K562 (cell line): ENCODE data around the gene WIF1. TPM values are rescaled to one million over a fixed set of nuclear protein-coding genes. Genes with fewer than 3 reads are reported as not detected.
A peak's percentile ranks its signal among the peaks of the same experiment; 100 is the strongest.

Experiments
- ETV6 ChIP-seq, 3 experiments: fragments of 150-350 bp in 1 of 3; sonication (generic) in 1 of 3; formaldehyde crosslinking in 1 of 3; IDR thresholded peaks; 2 replicates each; pipeline versions ENCODE4 v1.6.1 to v1.8.0; 2014 to 2022; ENCODE audit warnings: borderline replicate concordance in 2 of 3, low read depth in 2 of 3, antibody characterized with exemption in 1 of 3, low read length in 1 of 3, mild to moderate bottlenecking in 1 of 3, missing genetic modification reagents in 1 of 3
- HMG20A ChIP-seq: fragments of 450-650 bp; formaldehyde crosslinking; conservative IDR thresholded peaks from 2 replicates; pipeline ENCODE4 v1.4.0; 2020; ENCODE audit warnings: mild to moderate bottlenecking, mixed read lengths
- KLF16 ChIP-seq: IDR thresholded peaks from 2 replicates; pipeline ENCODE4 v1.6.1; 2016; ENCODE audit warnings: antibody characterized with exemption
- MED1 ChIP-seq: sonication (generic); formaldehyde crosslinking; IDR thresholded peaks from 2 replicates; pipeline ENCODE4 v1.8.1; 2023; ENCODE audit warnings: missing genetic modification reagents, borderline replicate concordance
- NFRKB ChIP-seq: fragments of 450-650 bp; IDR thresholded peaks from 2 replicates; pipeline ENCODE4 v1.6.1; 2016; ENCODE audit warnings: low read depth
- PRMT5 ChIP-seq: sonication (generic); formaldehyde crosslinking; IDR thresholded peaks from 2 replicates; pipeline ENCODE4 v1.5.0; 2020; ENCODE audit warnings: missing genetic modification reagents
- RNF2 ChIP-seq: sonication (generic); IDR thresholded peaks from 2 replicates; pipeline ENCODE4 v1.6.1; 2016
- SLC30A9 ChIP-seq: fragments of 250-450 bp; sonication (Bioruptor Pico); IDR thresholded peaks from 2 replicates; pipeline ENCODE4 v1.8.0; 2022; ENCODE audit warnings: mild to moderate bottlenecking, moderate library complexity
- SMAD4 ChIP-seq: fragments of 250-450 bp; sonication (Bioruptor Pico); conservative IDR thresholded peaks from 2 replicates; pipeline ENCODE4 v1.8.0; 2021; ENCODE audit warnings: inconsistent platforms, mild to moderate bottlenecking, moderate library complexity
- TBL1XR1 ChIP-seq, 2 experiments: IDR thresholded peaks; 2 replicates each; pipeline ENCODE4 v1.6.1; 2012; ENCODE audit warnings: improper control_type of control experiment in 2 of 2, low read length in 2 of 2, mild to moderate bottlenecking in 1 of 2
- TEAD1 ChIP-seq, 2 experiments: fragments of 450-650 bp in 1 of 2; sonication (generic) in 1 of 2; formaldehyde crosslinking; IDR thresholded peaks; 2 replicates each; pipeline versions ENCODE4 v1.4.0 to v1.8.0; 2020 to 2022; ENCODE audit warnings: mild to moderate bottlenecking in 2 of 2, missing genetic modification reagents in 1 of 2
- ZKSCAN8 ChIP-seq: fragments of 200-800 bp; sonication (Bioruptor generic); IDR thresholded peaks from 2 replicates; pipeline ENCODE4 v1.6.1; 2016; ENCODE audit warnings: missing genetic modification characterization, missing compliant biosample characterization
- ZNF717 ChIP-seq: fragments of 250-450 bp; sonication (Bioruptor Pico); IDR thresholded peaks from 2 replicates; pipeline ENCODE4 v1.5.0; 2021
- ZNF778 ChIP-seq: fragments of 450-650 bp; formaldehyde crosslinking; IDR thresholded peaks from 2 replicates; pipeline ENCODE4 v1.4.0; 2020; ENCODE audit warnings: mild to moderate bottlenecking, moderate library complexity
- ZSCAN32 ChIP-seq: fragments of 450-650 bp; formaldehyde crosslinking; IDR thresholded peaks from 2 replicates; pipeline ENCODE4 v1.4.0; 2020; ENCODE audit warnings: mild to moderate bottlenecking, moderate library complexity
- polyA plus RNA-seq, 8 experiments: library from polyadenylated mRNA; depleted of rRNA in 4 of 8; stranded (reverse) in 5 of 8; unstranded in 3 of 8; fragments of >200 nt; fragmentation: Nextera tagmentation in 2 of 8; fragmentation: Illumina TruSeq in 1 of 8; extraction: Ambion mirVana in 2 of 8; extraction: Trizol in 1 of 8; gene quantifications; 2 replicates each; pipeline versions ENCODE4 v1.2.1 to v1.2.3, GENCODE V29; 2011 to 2014; ENCODE audit warnings: inconsistent platforms in 1 of 8, missing spikeins in 1 of 8
- total RNA-seq, 7 experiments: library from RNA; depleted of rRNA in 6 of 7; stranded (reverse); fragments of >200 nt in 6 of 7; fragmentation: Illumina TruSeq in 2 of 7; extraction: Trizol in 2 of 7; gene quantifications; 2 replicates each; pipeline versions ENCODE4 v1.2.1 to v1.2.3, GENCODE V29; 2011 to 2021; ENCODE audit warnings: low replicate concordance in 1 of 7
- TF ChIP-seq, protein P1 (sequence below): fragments of 250-450 bp; sonication (Bioruptor Pico); IDR thresholded peaks from 2 replicates; pipeline ENCODE4 v1.4.0; 2020
- TF ChIP-seq, protein P2 (sequence below): IDR thresholded peaks from 3 replicates; pipeline ENCODE4 v1.6.1; 2011; ENCODE audit warnings: borderline replicate concordance, mild to moderate bottlenecking, moderate library complexity; ENCODE audit not compliant: insufficient read length; ENCODE audit errors: extremely low read depth

The WIF1 gene
- total and polyA plus RNA-seq, 9 of the 15 experiments (the other 6 are each of a cell fraction or from before 2014, with no cell fraction given) = not detected

DNA sequence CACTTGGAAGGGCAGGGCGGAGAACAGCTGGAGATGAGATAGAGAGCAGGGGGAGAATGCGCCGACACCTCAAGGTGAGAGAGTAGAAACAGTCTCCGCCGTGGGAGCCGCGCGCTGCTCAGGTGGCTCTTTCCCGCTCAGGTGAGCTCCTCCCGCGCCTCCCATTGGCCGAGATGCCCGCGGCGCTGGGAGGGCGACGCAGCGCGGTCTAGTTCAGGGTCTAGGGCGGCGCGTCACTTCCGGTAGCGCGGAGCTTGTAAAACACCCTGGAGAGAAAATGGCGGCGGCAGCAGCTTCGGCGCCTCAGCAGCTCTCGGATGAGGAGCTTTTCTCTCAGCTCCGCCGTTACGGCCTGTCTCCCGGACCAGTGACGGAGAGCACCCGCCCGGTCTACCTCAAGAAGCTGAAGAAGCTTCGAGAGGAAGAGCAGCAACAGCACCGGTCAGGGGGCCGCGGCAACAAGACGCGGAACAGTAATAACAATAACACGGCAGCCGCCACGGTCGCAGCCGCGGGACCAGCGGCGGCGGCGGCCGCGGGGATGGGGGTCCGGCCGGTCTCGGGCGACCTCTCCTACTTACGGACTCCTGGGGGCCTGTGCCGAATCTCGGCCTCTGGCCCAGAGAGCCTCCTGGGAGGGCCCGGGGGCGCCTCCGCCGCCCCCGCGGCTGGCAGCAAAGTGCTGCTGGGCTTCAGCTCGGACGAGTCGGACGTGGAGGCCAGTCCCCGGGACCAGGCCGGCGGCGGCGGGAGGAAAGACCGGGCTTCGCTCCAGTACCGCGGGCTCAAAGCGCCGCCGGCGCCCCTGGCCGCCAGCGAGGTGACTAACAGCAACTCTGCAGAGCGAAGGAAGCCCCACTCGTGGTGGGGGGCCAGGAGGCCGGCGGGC, 48.5 kb upstream of the WIF1 start, which contains the start of gene LEMD3 (continued):
- TF ChIP-seq, protein P1, sequence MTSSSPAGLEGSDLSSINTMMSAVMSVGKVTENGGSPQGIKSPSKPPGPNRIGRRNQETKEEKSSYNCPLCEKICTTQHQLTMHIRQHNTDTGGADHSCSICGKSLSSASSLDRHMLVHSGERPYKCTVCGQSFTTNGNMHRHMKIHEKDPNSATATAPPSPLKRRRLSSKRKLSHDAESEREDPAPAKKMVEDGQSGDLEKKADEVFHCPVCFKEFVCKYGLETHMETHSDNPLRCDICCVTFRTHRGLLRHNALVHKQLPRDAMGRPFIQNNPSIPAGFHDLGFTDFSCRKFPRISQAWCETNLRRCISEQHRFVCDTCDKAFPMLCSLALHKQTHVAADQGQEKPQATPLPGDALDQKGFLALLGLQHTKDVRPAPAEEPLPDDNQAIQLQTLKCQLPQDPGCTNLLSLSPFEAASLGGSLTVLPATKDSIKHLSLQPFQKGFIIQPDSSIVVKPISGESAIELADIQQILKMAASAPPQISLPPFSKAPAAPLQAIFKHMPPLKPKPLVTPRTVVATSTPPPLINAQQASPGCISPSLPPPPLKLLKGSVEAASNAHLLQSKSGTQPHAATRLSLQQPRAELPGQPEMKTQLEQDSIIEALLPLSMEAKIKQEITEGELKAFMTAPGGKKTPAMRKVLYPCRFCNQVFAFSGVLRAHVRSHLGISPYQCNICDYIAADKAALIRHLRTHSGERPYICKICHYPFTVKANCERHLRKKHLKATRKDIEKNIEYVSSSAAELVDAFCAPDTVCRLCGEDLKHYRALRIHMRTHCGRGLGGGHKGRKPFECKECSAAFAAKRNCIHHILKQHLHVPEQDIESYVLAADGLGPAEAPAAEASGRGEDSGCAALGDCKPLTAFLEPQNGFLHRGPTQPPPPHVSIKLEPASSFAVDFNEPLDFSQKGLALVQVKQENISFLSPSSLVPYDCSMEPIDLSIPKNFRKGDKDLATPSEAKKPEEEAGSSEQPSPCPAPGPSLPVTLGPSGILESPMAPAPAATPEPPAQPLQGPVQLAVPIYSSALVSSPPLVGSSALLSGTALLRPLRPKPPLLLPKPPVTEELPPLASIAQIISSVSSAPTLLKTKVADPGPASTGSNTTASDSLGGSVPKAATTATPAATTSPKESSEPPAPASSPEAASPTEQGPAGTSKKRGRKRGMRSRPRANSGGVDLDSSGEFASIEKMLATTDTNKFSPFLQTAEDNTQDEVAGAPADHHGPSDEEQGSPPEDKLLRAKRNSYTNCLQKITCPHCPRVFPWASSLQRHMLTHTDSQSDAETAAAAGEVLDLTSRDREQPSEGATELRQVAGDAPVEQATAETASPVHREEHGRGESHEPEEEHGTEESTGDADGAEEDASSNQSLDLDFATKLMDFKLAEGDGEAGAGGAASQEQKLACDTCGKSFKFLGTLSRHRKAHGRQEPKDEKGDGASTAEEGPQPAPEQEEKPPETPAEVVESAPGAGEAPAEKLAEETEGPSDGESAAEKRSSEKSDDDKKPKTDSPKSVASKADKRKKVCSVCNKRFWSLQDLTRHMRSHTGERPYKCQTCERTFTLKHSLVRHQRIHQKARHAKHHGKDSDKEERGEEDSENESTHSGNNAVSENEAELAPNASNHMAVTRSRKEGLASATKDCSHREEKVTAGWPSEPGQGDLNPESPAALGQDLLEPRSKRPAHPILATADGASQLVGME (CRISPR knock-in tag) = no peak
- TF ChIP-seq SMAD4 = 0 out of 2 replicates have a peak, but pooled peaks have one; percentile 50
- TF ChIP-seq ZNF717 (CRISPR knock-in tag) = no peak
- peak; percentile 83; the same call in 1 of the 2 replicates for TF ChIP-seq NFRKB
- 0 out of 4 replicates have a peak, but pooled peaks of 1 of the 2 experiments have one; percentile 37 for TF ChIP-seq TBL1XR1 (IDR thresholded peaks at IDR 0.05; ENCODE audit: low read length in 2 of 2)
- TF ChIP-seq ZSCAN32 = no peak
- TF ChIP-seq ZKSCAN8 (CRISPR knock-in tag) = no peak
- no peak for TF ChIP-seq SLC30A9 (CRISPR knock-in tag)
- TF ChIP-seq TEAD1 (CRISPR knock-in tag; IDR thresholded peaks at IDR 0.05) = peak in 1 of 2 experiments; percentile 93; a peak in 2 of 4 replicates
- TF ChIP-seq HMG20A (CRISPR knock-in tag) = no peak
- TF ChIP-seq MED1 = no peak
- peak; percentile 91 for TF ChIP-seq RNF2
- TF ChIP-seq, protein P2, sequence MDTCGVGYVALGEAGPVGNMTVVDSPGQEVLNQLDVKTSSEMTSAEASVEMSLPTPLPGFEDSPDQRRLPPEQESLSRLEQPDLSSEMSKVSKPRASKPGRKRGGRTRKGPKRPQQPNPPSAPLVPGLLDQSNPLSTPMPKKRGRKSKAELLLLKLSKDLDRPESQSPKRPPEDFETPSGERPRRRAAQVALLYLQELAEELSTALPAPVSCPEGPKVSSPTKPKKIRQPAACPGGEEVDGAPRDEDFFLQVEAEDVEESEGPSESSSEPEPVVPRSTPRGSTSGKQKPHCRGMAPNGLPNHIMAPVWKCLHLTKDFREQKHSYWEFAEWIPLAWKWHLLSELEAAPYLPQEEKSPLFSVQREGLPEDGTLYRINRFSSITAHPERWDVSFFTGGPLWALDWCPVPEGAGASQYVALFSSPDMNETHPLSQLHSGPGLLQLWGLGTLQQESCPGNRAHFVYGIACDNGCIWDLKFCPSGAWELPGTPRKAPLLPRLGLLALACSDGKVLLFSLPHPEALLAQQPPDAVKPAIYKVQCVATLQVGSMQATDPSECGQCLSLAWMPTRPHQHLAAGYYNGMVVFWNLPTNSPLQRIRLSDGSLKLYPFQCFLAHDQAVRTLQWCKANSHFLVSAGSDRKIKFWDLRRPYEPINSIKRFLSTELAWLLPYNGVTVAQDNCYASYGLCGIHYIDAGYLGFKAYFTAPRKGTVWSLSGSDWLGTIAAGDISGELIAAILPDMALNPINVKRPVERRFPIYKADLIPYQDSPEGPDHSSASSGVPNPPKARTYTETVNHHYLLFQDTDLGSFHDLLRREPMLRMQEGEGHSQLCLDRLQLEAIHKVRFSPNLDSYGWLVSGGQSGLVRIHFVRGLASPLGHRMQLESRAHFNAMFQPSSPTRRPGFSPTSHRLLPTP = no peak
- TF ChIP-seq ZNF778 (CRISPR knock-in tag) = no peak
- TF ChIP-seq PRMT5 (CRISPR knock-in tag) = no peak
- no peak for TF ChIP-seq KLF16
- TF ChIP-seq ETV6 (IDR thresholded peaks at IDR 0.05; ENCODE audit: borderline replicate concordance in 1 of 2, low read depth in 2 of 2, low read length in 1 of 2) = no peak; a peak in 1 of 4 replicates
- no peak; the same call in 1 of the 2 replicates for TF ChIP-seq ETV6 (CRISPR knock-in tag; IDR thresholded peaks at IDR 0.05; ENCODE audit: borderline replicate concordance)
